HG03521 (cell line): ENCODE measurements around the gene FKBP15.

Experiments
- ATAC-seq: cut with Tn5 transposase; IDR thresholded peaks from one replicate; pipeline ENCODE4 v1.9.1; 2021; ENCODE audit warnings: mild to moderate bottlenecking, moderate library complexity; ENCODE audit not compliant: unreplicated experiment

FKBP15 gene

GRCh38 chr9:113231701-113232100 is 10.6 kb upstream of the FKBP15 start:
- no peak for ATAC-seq

- no peak for ATAC-seq
Observed at GRCh38 chr9:113228130-113228665, 7.1 kb upstream of the FKBP15 start.

GRCh38 chr9:113227436-113227835 is 6.4 kb upstream of the FKBP15 start:
- ATAC-seq = no peak

- ATAC-seq = no peak
Observed at GRCh38 chr9:113223963-113224362, 2.9 kb upstream of the FKBP15 start.

GRCh38 chr9:113222482-113222841 is 1.4 kb upstream of the FKBP15 start:
- no peak for ATAC-seq

GRCh38 chr9:113221800-113222481 is 864 bp upstream of the FKBP15 start:
- ATAC-seq = no peak

- ATAC-seq = no peak
Observed at GRCh38 chr9:113220467-113221002, 542 bp downstream of the FKBP15 start.

- ATAC-seq = peak; percentile 52
Observed at GRCh38 chr9:113219969-113220368, 1.1 kb downstream of the FKBP15 start.

- ATAC-seq = peak; percentile 27
Observed at GRCh38 chr9:113219186-113219936, 1.7 kb downstream of the FKBP15 start.

- ATAC-seq = no peak
Observed at GRCh38 chr9:113216406-113216805, 4.7 kb downstream of the FKBP15 start.

GRCh38 chr9:113215132-113215531 is 5.9 kb downstream of the FKBP15 start:
- no peak for ATAC-seq

GRCh38 chr9:113210815-113211214 is 10.3 kb downstream of the FKBP15 start:
- ATAC-seq = no peak

GRCh38 chr9:113205861-113206260 is 15.2 kb downstream of the FKBP15 start:
- ATAC-seq = no peak

GRCh38 chr9:113205432-113205831 is 15.6 kb downstream of the FKBP15 start:
- no peak for ATAC-seq

GRCh38 chr9:113199683-113200329 is 21.3 kb downstream of the FKBP15 start:
- ATAC-seq = no peak

- no peak for ATAC-seq
Observed at GRCh38 chr9:113192455-113192854, 28.6 kb downstream of the FKBP15 start.

GRCh38 chr9:113187929-113188595 is 33.0 kb downstream of the FKBP15 start:
- ATAC-seq = no peak

- no peak for ATAC-seq
Observed at GRCh38 chr9:113186137-113186755, 34.8 kb downstream of the FKBP15 start.

- ATAC-seq = no peak
Observed at GRCh38 chr9:113185271-113185670, 35.8 kb downstream of the FKBP15 start.

GRCh38 chr9:113184539-113184938 is 36.5 kb downstream of the FKBP15 start:
- ATAC-seq = no peak
